ENCODE data around the gene RXRB. TPM values are rescaled to one million over a fixed set of nuclear protein-coding genes. Genes with fewer than 3 reads are reported as not detected.

Gene RXRB
- total and polyA plus RNA-seq, 2 of the 8 experiments (the other 6 are each of a cell fraction or from before 2014, with no cell fraction given) = 13.0 to 18.1 TPM

GRCh38 chr6:33201935-33202334 is 1.5 kb upstream of the RXRB start (continued):
- TF ChIP-seq CHD7 (IDR thresholded peaks at IDR 0.05; ENCODE audit: insufficient replicate concordance, low read length) (no peak), YY1 (IDR thresholded peaks at IDR 0.05; ENCODE audit: low read depth, low read length) (no peak)

Measured in H1 (cell line).